GM18498 (cell line): ENCODE results near the gene WDR5B.

ENCODE experiments used
- ATAC-seq: cut with Tn5 transposase; IDR thresholded peaks from one replicate; pipeline ENCODE4 v1.9.1; 2021; ENCODE audit warnings: mild to moderate bottlenecking, moderate library complexity; ENCODE audit not compliant: unreplicated experiment

The WDR5B gene

DNA sequence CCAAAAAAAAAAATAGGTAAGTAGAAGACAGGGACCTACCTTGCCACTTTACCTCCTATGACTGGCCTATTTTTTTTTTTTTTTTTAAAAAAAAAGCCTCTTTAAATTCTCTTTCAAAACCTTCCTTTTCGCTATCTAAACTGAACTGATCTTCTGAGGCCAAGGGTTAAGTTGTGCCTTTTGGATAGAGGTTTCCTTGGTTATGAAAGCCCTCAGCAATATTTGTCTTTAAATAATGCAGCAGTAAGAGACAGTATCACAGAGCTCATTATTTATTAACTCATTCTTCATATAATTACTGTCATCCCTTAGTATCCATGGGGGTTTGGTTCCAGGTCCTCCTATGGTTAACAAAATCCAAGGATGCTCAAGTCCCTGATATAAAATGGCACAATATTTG is 41.8 kb downstream of the WDR5B start:
- ATAC-seq = no peak

DNA sequence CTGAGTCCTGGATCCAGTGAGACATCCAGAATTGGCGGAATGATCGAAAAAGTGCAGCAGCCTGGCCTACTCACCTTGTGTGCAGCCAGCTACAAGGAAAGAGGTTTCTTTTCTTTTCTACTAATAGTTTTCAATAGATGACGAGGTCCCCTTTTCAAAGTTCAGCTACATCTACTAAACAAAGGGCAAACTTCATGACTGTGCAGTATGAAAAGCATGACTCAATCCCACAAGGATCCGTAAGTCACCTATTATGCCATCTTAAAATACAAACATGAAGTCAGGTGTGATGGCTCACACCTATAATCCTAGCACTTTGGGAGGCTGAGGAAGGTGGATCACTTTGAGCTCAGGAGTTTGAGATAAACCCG is 49.5 kb downstream of the WDR5B start:
- no peak for ATAC-seq

DNA sequence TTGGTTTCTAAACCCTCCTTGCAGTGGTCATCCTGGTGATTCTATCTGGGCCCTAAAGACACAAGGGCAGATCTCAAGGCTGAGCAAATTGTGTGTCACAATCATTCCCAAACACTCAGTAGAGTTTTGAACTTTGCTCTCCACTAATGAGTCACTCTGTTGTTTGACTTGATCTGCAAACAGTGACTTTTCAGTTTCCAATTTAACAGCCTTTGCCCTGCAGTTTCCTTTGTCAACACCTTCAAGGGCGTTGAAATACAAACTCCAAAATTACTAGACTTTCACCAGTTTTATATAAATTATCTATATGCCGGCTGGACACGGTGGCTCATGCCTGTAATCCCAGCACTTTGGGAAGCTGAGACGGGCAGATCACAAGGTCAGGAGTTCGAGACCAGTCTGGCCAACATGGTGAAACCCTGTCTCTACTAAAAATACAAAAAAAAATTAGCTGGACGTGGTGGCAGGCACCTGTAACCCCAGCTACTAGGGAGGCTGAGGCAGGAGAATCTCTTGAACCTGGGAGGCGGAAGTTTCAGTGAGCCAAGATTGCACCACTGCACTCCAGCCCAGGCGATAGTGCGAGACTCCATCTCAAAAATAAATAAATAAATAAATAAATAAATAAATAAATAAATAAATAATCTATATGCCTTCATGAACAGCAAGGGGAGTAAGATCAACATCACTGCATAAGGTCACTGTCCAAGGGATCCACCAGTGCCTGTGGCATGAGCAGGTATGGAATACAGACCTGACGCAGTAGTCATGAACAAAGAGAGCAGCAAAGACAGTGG is 50.1 kb downstream of the WDR5B start:
- peak; percentile 58 for ATAC-seq

DNA sequence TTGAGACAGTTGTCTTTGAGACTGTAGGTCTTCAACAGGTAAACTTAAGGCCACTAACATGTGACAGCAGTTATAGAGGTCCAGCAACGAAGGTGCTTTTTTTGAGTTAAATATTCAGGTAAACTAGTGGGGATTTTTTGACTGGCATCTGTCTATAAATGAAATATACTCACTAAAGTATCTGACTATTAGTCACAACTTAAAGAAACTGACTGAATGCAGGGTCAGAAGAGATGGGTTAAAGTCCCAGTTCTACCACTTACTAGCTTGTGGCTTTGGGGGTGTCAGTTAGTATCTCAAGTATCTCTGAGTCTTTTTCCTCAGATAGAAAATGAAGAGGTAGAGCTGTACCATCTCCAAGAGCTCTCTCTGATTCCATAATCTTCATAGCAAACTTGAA is 50.8 kb downstream of the WDR5B start:
- ATAC-seq = peak; percentile 29

DNA sequence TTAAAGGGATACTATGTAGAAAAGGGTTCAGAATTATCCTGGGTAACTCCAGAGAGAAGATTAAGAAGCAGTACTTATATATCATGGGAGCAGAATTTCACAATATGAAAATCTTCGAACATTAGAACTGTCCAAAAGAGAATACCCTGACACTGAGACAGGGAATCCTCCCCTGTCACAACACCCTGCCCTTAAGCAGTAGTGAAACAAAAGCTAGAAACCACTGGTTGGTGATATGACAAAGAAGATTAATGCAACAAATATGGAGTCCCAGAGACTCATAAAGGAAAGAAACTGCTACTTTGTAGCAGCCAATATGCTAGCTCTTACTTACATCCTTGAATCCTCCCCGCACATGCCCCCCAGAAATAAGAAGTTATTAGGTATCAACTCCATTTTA is 51.4 kb downstream of the WDR5B start:
- ATAC-seq = no peak
